ENCODE data around the gene THYN1. TPM values are rescaled to one million over a fixed set of nuclear protein-coding genes. Genes with fewer than 3 reads are reported as not detected.
A peak's percentile ranks its signal among the peaks of the same experiment; 100 is the strongest.

The THYN1 gene
- total and polyA plus RNA-seq, 2 of the 13 experiments (the other 11 are each of a cell fraction or from before 2014, with no cell fraction given): 36.1 to 87.6 TPM

DNA sequence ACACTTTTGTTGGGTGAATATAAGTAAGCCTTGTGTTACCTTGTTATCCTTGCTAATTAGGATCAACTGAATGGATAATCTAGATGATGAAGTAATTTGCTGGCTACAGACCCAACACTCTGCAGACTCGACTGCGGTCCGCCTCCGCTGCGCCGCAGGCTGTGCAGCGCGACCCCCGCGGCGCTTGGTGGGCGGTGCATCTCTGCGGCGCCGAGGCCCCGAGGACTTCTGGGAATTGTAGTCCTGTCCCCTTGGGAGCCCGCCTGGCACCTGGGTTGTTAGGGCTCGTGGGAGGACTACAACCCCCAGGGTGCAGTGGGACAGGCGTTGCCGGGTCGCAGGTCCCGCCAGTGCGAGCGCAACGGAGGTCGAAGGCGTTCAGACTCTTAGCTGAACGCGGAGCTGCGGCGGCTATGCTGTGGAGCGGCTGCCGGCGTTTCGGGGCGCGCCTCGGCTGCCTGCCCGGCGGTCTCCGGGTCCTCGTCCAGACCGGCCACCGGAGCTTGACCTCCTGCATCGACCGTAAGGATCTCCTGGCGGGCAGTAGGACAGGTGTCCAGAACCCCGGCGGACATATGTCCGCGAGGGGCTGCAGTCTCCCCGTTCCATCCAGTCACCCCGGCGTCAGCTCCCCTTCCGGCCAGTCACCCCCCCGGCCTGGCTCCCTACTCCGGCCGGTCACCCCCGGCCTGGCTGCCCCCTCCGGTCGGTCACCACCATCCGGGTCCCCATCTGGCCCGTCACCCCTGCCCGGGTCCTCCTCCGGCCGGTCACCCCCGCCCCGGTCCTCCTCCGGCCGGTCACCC is at the start of gene THYN1, which contains the start of gene ACAD8 (continued):
- TF ChIP-seq, protein P1, sequence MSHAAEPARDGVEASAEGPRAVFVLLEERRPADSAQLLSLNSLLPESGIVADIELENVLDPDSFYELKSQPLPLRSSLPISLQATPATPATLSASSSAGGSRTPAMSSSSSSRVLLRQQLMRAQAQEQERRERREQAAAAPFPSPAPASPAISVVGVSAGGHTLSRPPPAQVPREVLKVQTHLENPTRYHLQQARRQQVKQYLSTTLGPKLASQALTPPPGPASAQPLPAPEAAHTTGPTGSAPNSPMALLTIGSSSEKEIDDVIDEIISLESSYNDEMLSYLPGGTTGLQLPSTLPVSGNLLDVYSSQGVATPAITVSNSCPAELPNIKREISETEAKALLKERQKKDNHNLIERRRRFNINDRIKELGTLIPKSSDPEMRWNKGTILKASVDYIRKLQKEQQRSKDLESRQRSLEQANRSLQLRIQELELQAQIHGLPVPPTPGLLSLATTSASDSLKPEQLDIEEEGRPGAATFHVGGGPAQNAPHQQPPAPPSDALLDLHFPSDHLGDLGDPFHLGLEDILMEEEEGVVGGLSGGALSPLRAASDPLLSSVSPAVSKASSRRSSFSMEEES (CRISPR knock-in tag; IDR thresholded peaks at IDR 0.05): peak; percentile 49; the same call in 1 of the 2 replicates
- TF ChIP-seq PCBP2 (optimal IDR thresholded peaks at IDR 0.05; ENCODE audit: low read depth, low read length, poor library complexity, severe bottlenecking): no peak
- peak; percentile 24; the same call in 1 of the 2 replicates for TF ChIP-seq FOXO1 (CRISPR knock-in tag; IDR thresholded peaks at IDR 0.05)
- no peak for TF ChIP-seq ZNF577 (CRISPR knock-in tag; IDR thresholded peaks at IDR 0.05; ENCODE audit: borderline replicate concordance, low read depth)
- TF ChIP-seq ZFX (CRISPR knock-in tag; IDR thresholded peaks at IDR 0.05; ENCODE audit: low read depth): peak; percentile 50; the same call in 1 of the 2 replicates
- TF ChIP-seq, protein P2, sequence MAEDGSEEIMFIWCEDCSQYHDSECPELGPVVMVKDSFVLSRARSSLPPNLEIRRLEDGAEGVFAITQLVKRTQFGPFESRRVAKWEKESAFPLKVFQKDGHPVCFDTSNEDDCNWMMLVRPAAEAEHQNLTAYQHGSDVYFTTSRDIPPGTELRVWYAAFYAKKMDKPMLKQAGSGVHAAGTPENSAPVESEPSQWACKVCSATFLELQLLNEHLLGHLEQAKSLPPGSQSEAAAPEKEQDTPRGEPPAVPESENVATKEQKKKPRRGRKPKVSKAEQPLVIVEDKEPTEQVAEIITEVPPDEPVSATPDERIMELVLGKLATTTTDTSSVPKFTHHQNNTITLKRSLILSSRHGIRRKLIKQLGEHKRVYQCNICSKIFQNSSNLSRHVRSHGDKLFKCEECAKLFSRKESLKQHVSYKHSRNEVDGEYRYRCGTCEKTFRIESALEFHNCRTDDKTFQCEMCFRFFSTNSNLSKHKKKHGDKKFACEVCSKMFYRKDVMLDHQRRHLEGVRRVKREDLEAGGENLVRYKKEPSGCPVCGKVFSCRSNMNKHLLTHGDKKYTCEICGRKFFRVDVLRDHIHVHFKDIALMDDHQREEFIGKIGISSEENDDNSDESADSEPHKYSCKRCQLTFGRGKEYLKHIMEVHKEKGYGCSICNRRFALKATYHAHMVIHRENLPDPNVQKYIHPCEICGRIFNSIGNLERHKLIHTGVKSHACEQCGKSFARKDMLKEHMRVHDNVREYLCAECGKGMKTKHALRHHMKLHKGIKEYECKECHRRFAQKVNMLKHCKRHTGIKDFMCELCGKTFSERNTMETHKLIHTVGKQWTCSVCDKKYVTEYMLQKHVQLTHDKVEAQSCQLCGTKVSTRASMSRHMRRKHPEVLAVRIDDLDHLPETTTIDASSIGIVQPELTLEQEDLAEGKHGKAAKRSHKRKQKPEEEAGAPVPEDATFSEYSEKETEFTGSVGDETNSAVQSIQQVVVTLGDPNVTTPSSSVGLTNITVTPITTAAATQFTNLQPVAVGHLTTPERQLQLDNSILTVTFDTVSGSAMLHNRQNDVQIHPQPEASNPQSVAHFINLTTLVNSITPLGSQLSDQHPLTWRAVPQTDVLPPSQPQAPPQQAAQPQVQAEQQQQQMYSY (CRISPR knock-in tag; IDR thresholded peaks at IDR 0.05): no peak
- TF ChIP-seq EHMT2 (IDR thresholded peaks at IDR 0.05; ENCODE audit: borderline replicate concordance, low read depth, low read length): no peak
- TF ChIP-seq, protein P3, sequence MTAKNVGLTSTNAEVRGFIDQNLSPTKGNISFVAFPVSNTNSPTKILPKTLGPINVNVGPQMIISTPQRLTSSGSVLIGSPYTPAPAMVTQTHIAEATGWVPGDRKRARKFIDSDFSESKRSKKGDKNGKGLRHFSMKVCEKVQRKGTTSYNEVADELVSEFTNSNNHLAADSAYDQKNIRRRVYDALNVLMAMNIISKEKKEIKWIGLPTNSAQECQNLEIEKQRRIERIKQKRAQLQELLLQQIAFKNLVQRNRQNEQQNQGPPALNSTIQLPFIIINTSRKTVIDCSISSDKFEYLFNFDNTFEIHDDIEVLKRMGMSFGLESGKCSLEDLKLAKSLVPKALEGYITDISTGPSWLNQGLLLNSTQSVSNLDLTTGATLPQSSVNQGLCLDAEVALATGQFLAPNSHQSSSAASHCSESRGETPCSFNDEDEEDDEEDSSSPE (CRISPR knock-in tag; IDR thresholded peaks at IDR 0.05): peak; percentile 94
- no peak for TF ChIP-seq CC2D1A (CRISPR knock-in tag; IDR thresholded peaks at IDR 0.05)
- TF ChIP-seq HMG20A (CRISPR knock-in tag; IDR thresholded peaks at IDR 0.05; ENCODE audit: borderline replicate concordance): no peak
- TF ChIP-seq MTF1 (CRISPR knock-in tag; IDR thresholded peaks at IDR 0.05): no peak
- TF ChIP-seq, protein P4, sequence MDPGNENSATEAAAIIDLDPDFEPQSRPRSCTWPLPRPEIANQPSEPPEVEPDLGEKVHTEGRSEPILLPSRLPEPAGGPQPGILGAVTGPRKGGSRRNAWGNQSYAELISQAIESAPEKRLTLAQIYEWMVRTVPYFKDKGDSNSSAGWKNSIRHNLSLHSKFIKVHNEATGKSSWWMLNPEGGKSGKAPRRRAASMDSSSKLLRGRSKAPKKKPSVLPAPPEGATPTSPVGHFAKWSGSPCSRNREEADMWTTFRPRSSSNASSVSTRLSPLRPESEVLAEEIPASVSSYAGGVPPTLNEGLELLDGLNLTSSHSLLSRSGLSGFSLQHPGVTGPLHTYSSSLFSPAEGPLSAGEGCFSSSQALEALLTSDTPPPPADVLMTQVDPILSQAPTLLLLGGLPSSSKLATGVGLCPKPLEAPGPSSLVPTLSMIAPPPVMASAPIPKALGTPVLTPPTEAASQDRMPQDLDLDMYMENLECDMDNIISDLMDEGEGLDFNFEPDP (CRISPR knock-in tag; conservative IDR thresholded peaks at IDR 0.05): no peak
- TF ChIP-seq EZH2 (conservative IDR thresholded peaks at IDR 0.05; ENCODE audit: low read depth, low read length): no peak
- no peak for TF ChIP-seq ZFP36L1 (CRISPR knock-in tag; IDR thresholded peaks at IDR 0.05)
- TF ChIP-seq, protein P5, sequence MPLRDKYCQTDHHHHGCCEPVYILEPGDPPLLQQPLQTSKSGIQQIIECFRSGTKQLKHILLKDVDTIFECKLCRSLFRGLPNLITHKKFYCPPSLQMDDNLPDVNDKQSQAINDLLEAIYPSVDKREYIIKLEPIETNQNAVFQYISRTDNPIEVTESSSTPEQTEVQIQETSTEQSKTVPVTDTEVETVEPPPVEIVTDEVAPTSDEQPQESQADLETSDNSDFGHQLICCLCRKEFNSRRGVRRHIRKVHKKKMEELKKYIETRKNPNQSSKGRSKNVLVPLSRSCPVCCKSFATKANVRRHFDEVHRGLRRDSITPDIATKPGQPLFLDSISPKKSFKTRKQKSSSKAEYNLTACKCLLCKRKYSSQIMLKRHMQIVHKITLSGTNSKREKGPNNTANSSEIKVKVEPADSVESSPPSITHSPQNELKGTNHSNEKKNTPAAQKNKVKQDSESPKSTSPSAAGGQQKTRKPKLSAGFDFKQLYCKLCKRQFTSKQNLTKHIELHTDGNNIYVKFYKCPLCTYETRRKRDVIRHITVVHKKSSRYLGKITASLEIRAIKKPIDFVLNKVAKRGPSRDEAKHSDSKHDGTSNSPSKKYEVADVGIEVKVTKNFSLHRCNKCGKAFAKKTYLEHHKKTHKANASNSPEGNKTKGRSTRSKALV (CRISPR knock-in tag; IDR thresholded peaks at IDR 0.05): no peak
- TF ChIP-seq HNRNPL (IDR thresholded peaks at IDR 0.05; ENCODE audit: low read depth, low read length): no peak
- no peak for TF ChIP-seq RBM22 (optimal IDR thresholded peaks at IDR 0.05; ENCODE audit: low read length)
- no peak for TF ChIP-seq SMC3 (IDR thresholded peaks at IDR 0.05; ENCODE audit: low read length)
- peak; percentile 97 for TF ChIP-seq ZBTB7B (CRISPR knock-in tag; IDR thresholded peaks at IDR 0.05)
- TF ChIP-seq RFXAP (CRISPR knock-in tag; IDR thresholded peaks at IDR 0.05; ENCODE audit: borderline replicate concordance): no peak; the same call in 1 of the 2 replicates
